Measurements from ENCODE around the gene BTF3.
"Not testable (repeated sequence)": the region's sequence is repeated elsewhere in the genome, so short reads cannot be mapped to it uniquely, and the experiment has no call there.

BTF3 gene

GRCh38 chr5:73486119-73486899, 11.9 kb upstream of the BTF3 start:
- Histone ChIP-seq H3K9me3 (ENCODE audit: insufficient read depth, low read depth, low read length) (peaks cover 2% of the 10 kb centered on the region), H3K9ac (ENCODE audit: low read length) (no peak overlapping the region), H3K4me2 (ENCODE audit: low read length) (no peak overlapping the region), H3K23ac (ENCODE audit: low read length) (no peak overlapping the region), H2BK5ac (ENCODE audit: low read depth, low read length, poor library complexity) (no peak overlapping the region), H3K4ac (ENCODE audit: low read depth, low read length) (no peak overlapping the region), H3K79me2 (ENCODE audit: control insufficient read depth, insufficient read depth, low read length, poor library complexity) (no peaks in the 10 kb centered on the region), H4K12ac (ENCODE audit: low read depth, low read length) (no peak overlapping the region), H3K4me3 (ENCODE audit: low read depth, low read length) (no peak overlapping the region), H4K8ac (ENCODE audit: low read depth, low read length) (no peak overlapping the region), H2AFZ (ENCODE audit: insufficient read depth, low read length, poor library complexity) (no peak overlapping the region), H3K18ac (ENCODE audit: low read length) (no peak overlapping the region), H3K79me1 (ENCODE audit: low read length) (no peaks in the 10 kb centered on the region), H3K4me1 (ENCODE audit: control insufficient read depth in 1 of 2, insufficient read depth in 2 of 2, low read length in 2 of 2) (no peaks in the 10 kb centered on the region), H2BK120ac (ENCODE audit: insufficient read depth, low read length, poor library complexity) (no peak overlapping the region), H3K14ac (ENCODE audit: low read length) (no peak overlapping the region), H3K27ac (ENCODE audit: low read depth, low read length) (no peak overlapping the region), H4K91ac (ENCODE audit: low read depth, low read length) (no peak overlapping the region), H2BK12ac (ENCODE audit: low read length) (no peak overlapping the region), H3K27me3 (ENCODE audit: insufficient read depth, low read length) (no peaks in the 10 kb centered on the region), H3K36me3 (ENCODE audit: control insufficient read depth in 1 of 2, insufficient read depth in 2 of 2, low read length in 2 of 2) (no peaks in the 10 kb centered on the region), H2AK5ac (ENCODE audit: low read length) (no peak overlapping the region)
- WGBS (ENCODE audit: extremely low coverage, insufficient coverage, insufficient read length): no CpG with 5 or more reads among the region's 3 CpGs
- DNase-seq: no peak

DNA sequence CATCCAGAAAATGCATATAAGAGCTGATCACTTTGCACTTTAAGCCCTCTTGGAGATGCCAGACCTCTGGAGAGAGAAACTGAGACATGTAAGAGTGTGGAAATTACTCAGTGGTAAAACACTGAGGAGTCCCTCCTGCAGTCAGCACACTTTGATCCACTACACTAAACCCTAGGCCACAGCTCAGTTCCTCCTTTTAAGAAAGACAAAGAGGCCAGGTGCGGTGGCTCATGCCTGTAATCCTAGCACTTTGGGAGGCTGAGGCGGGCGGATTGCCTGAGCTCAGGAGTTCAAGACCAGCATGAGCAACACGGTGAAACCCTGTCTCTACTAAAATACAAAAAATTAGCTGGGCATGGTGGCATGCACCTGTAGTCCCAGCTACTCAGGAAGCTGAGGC, 11.0 kb upstream of the BTF3 start:
- not testable (repeated sequence) for H3K4ac ChIP-seq (ENCODE audit: low read depth, low read length); H3K4me1 ChIP-seq (ENCODE audit: control insufficient read depth in 1 of 2, insufficient read depth in 2 of 2, low read length in 2 of 2); H3K79me2 ChIP-seq (ENCODE audit: control insufficient read depth, insufficient read depth, low read length, poor library complexity); H2AK5ac ChIP-seq (ENCODE audit: low read length); H3K4me2 ChIP-seq (ENCODE audit: low read length); H3K27me3 ChIP-seq (ENCODE audit: insufficient read depth, low read length); H3K9me3 ChIP-seq (ENCODE audit: insufficient read depth, low read depth, low read length); H3K4me3 ChIP-seq (ENCODE audit: low read depth, low read length); H3K79me1 ChIP-seq (ENCODE audit: low read length); H2BK5ac ChIP-seq (ENCODE audit: low read depth, low read length, poor library complexity); DNase-seq; H4K12ac ChIP-seq (ENCODE audit: low read depth, low read length); H3K23ac ChIP-seq (ENCODE audit: low read length); H3K14ac ChIP-seq (ENCODE audit: low read length); H4K8ac ChIP-seq (ENCODE audit: low read depth, low read length); H3K9ac ChIP-seq (ENCODE audit: low read length); H4K91ac ChIP-seq (ENCODE audit: low read depth, low read length); H3K18ac ChIP-seq (ENCODE audit: low read length); H2BK12ac ChIP-seq (ENCODE audit: low read length); H2AFZ ChIP-seq (ENCODE audit: insufficient read depth, low read length, poor library complexity); H2BK120ac ChIP-seq (ENCODE audit: insufficient read depth, low read length, poor library complexity); H3K36me3 ChIP-seq (ENCODE audit: control insufficient read depth in 1 of 2, insufficient read depth in 2 of 2, low read length in 2 of 2); H3K27ac ChIP-seq (ENCODE audit: low read depth, low read length)
- WGBS (ENCODE audit: extremely low coverage, insufficient coverage, insufficient read length): no CpG with 5 or more reads among the region's 4 CpGs

- H3K36me3 ChIP-seq (ENCODE audit: control insufficient read depth in 1 of 2, insufficient read depth in 2 of 2, low read length in 2 of 2): no peaks in the 10 kb centered on the region
- peak in 1 of 2 donors; percentile 71 for DNase-seq
- no peaks in the 10 kb centered on the region for H3K79me2 ChIP-seq (ENCODE audit: control insufficient read depth, insufficient read depth, low read length, poor library complexity)
- no peak overlapping the region for H3K27ac ChIP-seq (ENCODE audit: low read depth, low read length)
- no peak overlapping the region for H3K4me3 ChIP-seq (ENCODE audit: low read depth, low read length)
- H3K18ac ChIP-seq (ENCODE audit: low read length): no peak overlapping the region
- H4K12ac ChIP-seq (ENCODE audit: low read depth, low read length): no peak overlapping the region
- H4K91ac ChIP-seq (ENCODE audit: low read depth, low read length): no peak overlapping the region
- no peak overlapping the region for H3K4me2 ChIP-seq (ENCODE audit: low read length)
- H3K14ac ChIP-seq (ENCODE audit: low read length): no peak overlapping the region
- H3K9me3 ChIP-seq (ENCODE audit: insufficient read depth, low read depth, low read length): no peaks in the 10 kb centered on the region
- no peak overlapping the region for H3K9ac ChIP-seq (ENCODE audit: low read length)
- no peak overlapping the region for H2BK12ac ChIP-seq (ENCODE audit: low read length)
- no peaks in the 10 kb centered on the region for H3K27me3 ChIP-seq (ENCODE audit: insufficient read depth, low read length)
- H4K8ac ChIP-seq (ENCODE audit: low read depth, low read length): no peak overlapping the region
- H2AK5ac ChIP-seq (ENCODE audit: low read length): no peak overlapping the region
- H2BK5ac ChIP-seq (ENCODE audit: low read depth, low read length, poor library complexity): no peak overlapping the region
- no CpG with 5 or more reads among the region's 4 CpGs for WGBS (ENCODE audit: extremely low coverage, insufficient coverage, insufficient read length)
- H3K4ac ChIP-seq (ENCODE audit: low read depth, low read length): no peak overlapping the region
- H3K79me1 ChIP-seq (ENCODE audit: low read length): no peaks in the 10 kb centered on the region
- no peak overlapping the region for H2BK120ac ChIP-seq (ENCODE audit: insufficient read depth, low read length, poor library complexity)
- no peaks in the 10 kb centered on the region for H3K4me1 ChIP-seq (ENCODE audit: control insufficient read depth in 1 of 2, insufficient read depth in 2 of 2, low read length in 2 of 2)
- H3K23ac ChIP-seq (ENCODE audit: low read length): no peak overlapping the region
- H2AFZ ChIP-seq (ENCODE audit: insufficient read depth, low read length, poor library complexity): no peak overlapping the region
Measured at GRCh38 chr5:73487815-73488214, 10.4 kb upstream of the BTF3 start.

GRCh38 chr5:73488806-73489205, 9.4 kb upstream of the BTF3 start:
- H3K18ac ChIP-seq (ENCODE audit: low read length): no peak overlapping the region
- no peaks in the 10 kb centered on the region for H3K9me3 ChIP-seq (ENCODE audit: insufficient read depth, low read depth, low read length)
- H3K23ac ChIP-seq (ENCODE audit: low read length): no peak overlapping the region
- H3K4me1 ChIP-seq (ENCODE audit: control insufficient read depth in 1 of 2, insufficient read depth in 2 of 2, low read length in 2 of 2): no peaks in the 10 kb centered on the region
- H2AFZ ChIP-seq (ENCODE audit: insufficient read depth, low read length, poor library complexity): no peak overlapping the region
- H4K12ac ChIP-seq (ENCODE audit: low read depth, low read length): no peak overlapping the region
- no peak overlapping the region for H3K14ac ChIP-seq (ENCODE audit: low read length)
- no peak overlapping the region for H4K91ac ChIP-seq (ENCODE audit: low read depth, low read length)
- H3K27me3 ChIP-seq (ENCODE audit: insufficient read depth, low read length): no peaks in the 10 kb centered on the region
- H2BK120ac ChIP-seq (ENCODE audit: insufficient read depth, low read length, poor library complexity): no peak overlapping the region
- no peak overlapping the region for H3K9ac ChIP-seq (ENCODE audit: low read length)
- peak in 1 of 2 donors; percentile 9 for DNase-seq
- no peak overlapping the region for H3K4me2 ChIP-seq (ENCODE audit: low read length)
- H2BK12ac ChIP-seq (ENCODE audit: low read length): no peak overlapping the region
- no peak overlapping the region for H3K4ac ChIP-seq (ENCODE audit: low read depth, low read length)
- no peak overlapping the region for H4K8ac ChIP-seq (ENCODE audit: low read depth, low read length)
- H3K36me3 ChIP-seq (ENCODE audit: control insufficient read depth in 1 of 2, insufficient read depth in 2 of 2, low read length in 2 of 2): no peaks in the 10 kb centered on the region
- no peaks in the 10 kb centered on the region for H3K79me2 ChIP-seq (ENCODE audit: control insufficient read depth, insufficient read depth, low read length, poor library complexity)
- H3K4me3 ChIP-seq (ENCODE audit: low read depth, low read length): no peak overlapping the region
- no CpG with 5 or more reads among the region's 3 CpGs for WGBS (ENCODE audit: extremely low coverage, insufficient coverage, insufficient read length)
- no peak overlapping the region for H3K27ac ChIP-seq (ENCODE audit: low read depth, low read length)
- no peak overlapping the region for H2AK5ac ChIP-seq (ENCODE audit: low read length)
- no peak overlapping the region for H2BK5ac ChIP-seq (ENCODE audit: low read depth, low read length, poor library complexity)
- H3K79me1 ChIP-seq (ENCODE audit: low read length): no peaks in the 10 kb centered on the region

Measured in trophoblast cell (in vitro differentiated cells and primary cell).